IMR-90 (cell line): ENCODE data around the gene CCDC102B. TPM values are rescaled to one million over a fixed set of nuclear protein-coding genes. Genes with fewer than 3 reads are reported as not detected.

Experiments used
- ATAC-seq: fragments of 200-7000 bp; cut with Tn5 transposase; 2 replicates; pipeline ENCODE4 v1.9.1; 2020; ENCODE audit warnings: low read depth, mild to moderate bottlenecking, moderate library complexity
- BruUV-seq: library from RNA; stranded (reverse); fragments of 400-500 nt; replicated peaks from 2 replicates; lab custom pipeline; 2021; lab: Mats Ljungman, UMichigan
- CTCF ChIA-PET: fragments of 300-600 bp; formaldehyde crosslinking; extraction: SDS; loops from one replicate; lab custom pipeline; 2021; ENCODE audit warnings: antibody characterized with exemption; lab: Yijun Ruan, JAX
- POLR2A ChIA-PET: fragments of 300-600 bp; sonication (Branson Sonifier 250); formaldehyde crosslinking; loops from one replicate; lab custom pipeline; 2022; ENCODE audit warnings: antibody characterized with exemption; ENCODE audit not compliant: unreplicated experiment; lab: Charles Lee
- DNase-seq: peaks from one replicate; pipeline ENCODE4 v3.0.0; 2013
- H2AFZ ChIP-seq: replicated peaks from 2 replicates; pipeline ENCODE3; 2013; ENCODE audit warnings: low read length, mild to moderate bottlenecking; ENCODE audit not compliant: poor library complexity
- H2AK5ac ChIP-seq: 2 replicates; pipeline ENCODE4 v1.6.1; 2013; ENCODE audit warnings: low read depth, low read length, inconsistent platforms
- H2AK9ac ChIP-seq: replicated peaks from 2 replicates; pipeline ENCODE3; 2013; ENCODE audit warnings: mild to moderate bottlenecking, low read depth, low read length, moderate library complexity; ENCODE audit not compliant: poor library complexity
- H2BK120ac ChIP-seq: 2 replicates; pipeline ENCODE4 v1.6.1; 2013; ENCODE audit warnings: low read depth, low read length, inconsistent platforms
- H2BK15ac ChIP-seq: 3 replicates; pipeline ENCODE4 v1.6.1; 2013; ENCODE audit warnings: low read depth, low read length, inconsistent platforms
- H2BK20ac ChIP-seq: 2 replicates; pipeline ENCODE4 v1.6.1; 2013; ENCODE audit warnings: low read depth, mild to moderate bottlenecking, inconsistent platforms, low read length, moderate library complexity
- H2BK5ac ChIP-seq: 2 replicates; pipeline ENCODE4 v1.6.1; 2013; ENCODE audit warnings: mild to moderate bottlenecking, low read depth, low read length, inconsistent platforms; ENCODE audit not compliant: poor library complexity, severe bottlenecking
- H3K14ac ChIP-seq: replicated peaks from 2 replicates; pipeline ENCODE4 v1.6.1; 2013; ENCODE audit warnings: low read depth, low read length, inconsistent platforms
- H3K18ac ChIP-seq: 2 replicates; pipeline ENCODE4 v1.6.1; 2013; ENCODE audit warnings: low read depth, low read length, control low read depth
- H3K23ac ChIP-seq: 2 replicates; pipeline ENCODE4 v1.6.1; 2013; ENCODE audit warnings: low read depth, low read length, inconsistent platforms
- H3K27ac ChIP-seq: 2 replicates; pipeline ENCODE4 v1.5.1; 2013; ENCODE audit warnings: mild to moderate bottlenecking, control low read depth, low read length; ENCODE audit not compliant: insufficient read depth
- H3K27me3 ChIP-seq: 2 replicates; pipeline ENCODE4 v1.6.1; 2013; ENCODE audit warnings: low read length; ENCODE audit not compliant: control insufficient read depth, insufficient read depth
- H3K36me3 ChIP-seq: 2 replicates; pipeline ENCODE4 v1.6.1; 2013; ENCODE audit warnings: low read length, mixed read lengths; ENCODE audit not compliant: control insufficient read depth, insufficient read depth
- H3K4ac ChIP-seq: 2 replicates; pipeline ENCODE4 v1.6.1; 2013; ENCODE audit warnings: low read depth, low read length, inconsistent platforms
- H3K4me1 ChIP-seq: 2 replicates; pipeline ENCODE4 v1.6.1; 2013; ENCODE audit warnings: low read length, mixed read lengths; ENCODE audit not compliant: control insufficient read depth, insufficient read depth
- H3K4me2 ChIP-seq: 2 replicates; pipeline ENCODE4 v1.6.1; 2013; ENCODE audit warnings: low read depth, mild to moderate bottlenecking, control low read depth, low read length, moderate library complexity
- H3K4me3 ChIP-seq: 2 replicates; pipeline ENCODE4 v1.5.1; 2013; ENCODE audit warnings: low read depth, mild to moderate bottlenecking, control low read depth, low read length, moderate library complexity; ENCODE audit not compliant: insufficient read depth
- H3K56ac ChIP-seq: 2 replicates; pipeline ENCODE4 v1.6.1; 2013; ENCODE audit warnings: low read length, inconsistent platforms; ENCODE audit not compliant: insufficient read depth; ENCODE audit errors: extremely low read depth
- H3K79me1 ChIP-seq, 2 experiments: 2 replicates each; pipeline ENCODE4 v1.6.1; 2013; ENCODE audit warnings: low read length in 2 of 2, inconsistent platforms in 1 of 2, low read depth in 1 of 2
- H3K9ac ChIP-seq: 2 replicates; pipeline ENCODE4 v1.6.1; 2013; ENCODE audit warnings: low read depth, low read length, control low read depth
- H3K9me1 ChIP-seq: 2 replicates; pipeline ENCODE4 v1.6.1; 2013; ENCODE audit warnings: low read length, inconsistent platforms; ENCODE audit not compliant: insufficient read depth
- H3K9me3 ChIP-seq: 2 replicates; pipeline ENCODE4 v1.6.1; 2013; ENCODE audit warnings: low read length; ENCODE audit not compliant: control insufficient read depth, insufficient read depth
- H4K20me1 ChIP-seq: 2 replicates; pipeline ENCODE4 v1.6.1; 2013; ENCODE audit warnings: low read length, inconsistent platforms; ENCODE audit not compliant: insufficient read depth
- H4K5ac ChIP-seq: 2 replicates; pipeline ENCODE4 v1.6.1; 2013; ENCODE audit warnings: mild to moderate bottlenecking, low read depth, low read length, control low read depth
- H4K8ac ChIP-seq, 2 experiments: 2 replicates each; pipeline ENCODE4 v1.6.1; 2013; ENCODE audit warnings: low read depth in 2 of 2, low read length in 2 of 2, control low read depth in 1 of 2, inconsistent platforms in 1 of 2
- H4K91ac ChIP-seq: 2 replicates; pipeline ENCODE4 v1.6.1; 2013; ENCODE audit warnings: low read depth, low read length, inconsistent platforms; ENCODE audit not compliant: insufficient read depth
- CEBPB ChIP-seq: IDR thresholded peaks from 2 replicates; pipeline ENCODE4 v1.6.1; 2012; ENCODE audit warnings: low read depth, low read length, improper control_type of control experiment
- CTCF ChIP-seq: conservative IDR thresholded peaks from 2 replicates; pipeline ENCODE4 v1.5.1; 2012; ENCODE audit warnings: mild to moderate bottlenecking, low read depth, low read length, improper control_type of control experiment
- ELK1 ChIP-seq: fragments of 150-350 bp; IDR thresholded peaks from 2 replicates; pipeline ENCODE4 v1.6.1; 2016; ENCODE audit warnings: low read depth, mild to moderate bottlenecking, low read length, moderate library complexity, borderline replicate concordance
- MAFK ChIP-seq: IDR thresholded peaks from 2 replicates; pipeline ENCODE4 v1.6.1; 2012; ENCODE audit warnings: low read depth, low read length, improper control_type of control experiment
- MAZ ChIP-seq: IDR thresholded peaks from 2 replicates; pipeline ENCODE4 v1.6.1; 2012; ENCODE audit warnings: low read depth, mild to moderate bottlenecking, low read length, improper control_type of control experiment, moderate library complexity, borderline replicate concordance
- MXI1 ChIP-seq: IDR thresholded peaks from 2 replicates; pipeline ENCODE4 v1.6.1; 2012; ENCODE audit warnings: low read depth, mild to moderate bottlenecking, low read length, moderate library complexity, borderline replicate concordance
- NFE2L2 ChIP-seq: fragments of 150-350 bp; IDR thresholded peaks from 2 replicates; pipeline ENCODE4 v1.6.1; 2016; ENCODE audit warnings: low read depth, mild to moderate bottlenecking, low read length
- POLR2A ChIP-seq: IDR thresholded peaks from 2 replicates; pipeline ENCODE4 v1.6.1; 2012; ENCODE audit warnings: mild to moderate bottlenecking, low read depth, low read length
- RAD21 ChIP-seq: IDR thresholded peaks from 2 replicates; pipeline ENCODE4 v1.6.1; 2012; ENCODE audit warnings: low read length, improper control_type of control experiment
- RCOR1 ChIP-seq: IDR thresholded peaks from 2 replicates; pipeline ENCODE4 v1.6.1; 2012; ENCODE audit warnings: mild to moderate bottlenecking, low read length, improper control_type of control experiment; ENCODE audit not compliant: insufficient replicate concordance
- RFX5 ChIP-seq: IDR thresholded peaks from 2 replicates; pipeline ENCODE4 v1.8.0; 2012; ENCODE audit warnings: low read depth, mild to moderate bottlenecking, low read length, moderate library complexity
- SMC3 ChIP-seq: fragments of 150-350 bp; IDR thresholded peaks from 2 replicates; pipeline ENCODE4 v1.6.1; 2016; ENCODE audit warnings: low read depth, mild to moderate bottlenecking, antibody characterized with exemption, low read length, moderate library complexity
- WGBS, 2 experiments: methylation state at CpG; one replicate each; pipeline versions ENCODE4 v1.1.5 to v1.1.7; 2013; ENCODE audit warnings: missing lambda C conversion rate in 2 of 2; ENCODE audit not compliant: insufficient read length in 1 of 2; ENCODE audit errors: extremely low coverage in 2 of 2; 5-methylcytosine and 5-hydroxymethylcytosine counted together
- dilution Hi-C: fragments of 300-500 bp; cut with HindIII; formaldehyde crosslinking; loops from one replicate; pipeline ENCODE4 v1.14.3; 2018; ENCODE audit warnings: low sequenced_read_pairs; ENCODE audit not compliant: unreplicated experiment
- in situ Hi-C: fragments of 300-500 bp; cut with MboI; formaldehyde crosslinking; loops from 3 replicates; pipeline ENCODE4 v1.14.3; 2019; ENCODE audit warnings: low sequenced_read_pairs, inconsistent platforms, mixed read lengths
- intact Hi-C: fragments of 100-400 bp; cut with micrococcal nuclease; formaldehyde crosslinking; loops from 2 replicates; pipeline ENCODE4 v1.10.0; 2022
- polyA plus RNA-seq, 3 experiments: library from polyadenylated mRNA; depleted of rRNA; stranded (reverse); fragments of >200 nt; gene quantifications; 2 replicates each; pipeline ENCODE4 v1.2.3, GENCODE V29; 2012; ENCODE audit warnings: low replicate concordance in 1 of 3
- total RNA-seq: library from RNA; depleted of rRNA; stranded (reverse); fragments of >200 nt; gene quantifications from 2 replicates; pipeline ENCODE4 v1.2.3, GENCODE V29; 2012

The CCDC102B gene
- total and polyA plus RNA-seq, 2 of the 4 experiments (the other 2 are of a cell fraction): 0.54 to 1.4 TPM

GRCh38 chr18:69002233-69002632, 204.4 kb downstream of the CCDC102B start:
- no peak overlapping the region for H3K18ac ChIP-seq
- H4K20me1 ChIP-seq: no peaks in the 10 kb centered on the region
- no peak overlapping the region for H3K4me3 ChIP-seq
- no peak overlapping the region for H3K14ac ChIP-seq
- H3K27me3 ChIP-seq: no peaks in the 10 kb centered on the region
- dilution Hi-C loops: no loop called here
- in situ Hi-C loops: no loop called here
- H3K79me1 ChIP-seq: no peaks in the 10 kb centered on the region
- H3K9me3 ChIP-seq: no peaks in the 10 kb centered on the region
- H4K91ac ChIP-seq: no peak overlapping the region
- no peak overlapping the region for H4K8ac ChIP-seq
- H3K4me2 ChIP-seq: no peak overlapping the region
- TF ChIP-seq ELK1: no peak
- no peak for TF ChIP-seq RAD21
- no peak for TF ChIP-seq MAFK
- TF ChIP-seq NFE2L2: no peak
- no peak for TF ChIP-seq POLR2A
- no peak for TF ChIP-seq MXI1
- TF ChIP-seq RCOR1: no peak
- TF ChIP-seq RFX5: no peak
- TF ChIP-seq CTCF: no peak
- no peak for TF ChIP-seq SMC3
- no peak for TF ChIP-seq CEBPB
- no peak for TF ChIP-seq MAZ
- H4K5ac ChIP-seq: no peak overlapping the region
- H2BK5ac ChIP-seq: no peak overlapping the region
- no peak overlapping the region for H3K27ac ChIP-seq
- no peak overlapping the region for H2AK5ac ChIP-seq
- no peak overlapping the region for H3K56ac ChIP-seq
- H2BK120ac ChIP-seq: no peak overlapping the region
- DNase-seq: no peak
- BruUV-seq: no TSS peak
- H3K36me3 ChIP-seq: no peaks in the 10 kb centered on the region
- no peak overlapping the region for H3K4ac ChIP-seq
- H3K9ac ChIP-seq: no peak overlapping the region
- CTCF ChIA-PET: no interaction called here
- intact Hi-C loops: no loop called here
- H2AK9ac ChIP-seq: no peak overlapping the region
- no CpG with 5 or more reads among the region's 6 CpGs for WGBS, 2 experiments
- ATAC-seq: no peak
- no peaks in the 10 kb centered on the region for H3K4me1 ChIP-seq
- H3K9me1 ChIP-seq: 0 out of 2 replicates have a peak, but pooled peaks cover 4% of the 10 kb centered on the region
- H2AFZ ChIP-seq: no peak overlapping the region
- POLR2A ChIA-PET: no interaction called here
- H3K23ac ChIP-seq: no peak overlapping the region
- H2BK15ac ChIP-seq: no peak overlapping the region
- no peak overlapping the region for H2BK20ac ChIP-seq
